Ovary (tissue), 9 donors: Measurements from ENCODE around the gene CGN. TPM values are rescaled to one million over a fixed set of nuclear protein-coding genes. Genes with fewer than 3 reads are reported as not detected.

Experiments used
- DNase-seq, 5 donors: peaks; one replicate each; pipeline ENCODE4 v3.0.0-alpha.2; 2019 to 2020
- H3K27ac ChIP-seq, 2 donors: fragments of 200-600 bp; one replicate each; pipeline versions ENCODE4 v1.5.1 to v1.8.0; 2019 to 2022
- H3K27me3 ChIP-seq: fragments of 200-600 bp; one replicate; pipeline ENCODE4 v1.8.0; 2022
- H3K36me3 ChIP-seq: fragments of 200-600 bp; sonication (generic); one replicate; pipeline ENCODE4 v1.5.1; 2019
- H3K4me1 ChIP-seq: one replicate; pipeline ENCODE4 v1.8.1; 2013; ENCODE audit warnings: mild to moderate bottlenecking, moderate library complexity; ENCODE audit not compliant: insufficient read depth
- H3K4me3 ChIP-seq: fragments of 200-600 bp; sonication (generic); one replicate; pipeline ENCODE4 v1.5.1; 2017
- H3K9me3 ChIP-seq, 2 donors: fragments of 200-600 bp in 1 of 2; sonication (generic) in 1 of 2; one replicate each; pipeline versions ENCODE4 v1.5.1 to v1.8.1; 2013 to 2019; ENCODE audit warnings: mild to moderate bottlenecking in 1 of 2, moderate library complexity in 1 of 2
- EP300 ChIP-seq: sonication (generic); formaldehyde crosslinking; IDR thresholded peaks from one replicate; pipeline ENCODE4 v1.6.1; 2017; ENCODE audit warnings: antibody characterized with exemption
- POLR2A ChIP-seq: fragments of 450-650 bp; IDR thresholded peaks from one replicate; pipeline ENCODE4 v1.6.1; 2017; ENCODE audit warnings: antibody characterized with exemption, mild to moderate bottlenecking, moderate library complexity
- WGBS, 3 donors: extraction: QIAGEN DNeasy Blood & Tissue Kit in 1 of 3; methylation state at CpG; one replicate each; pipeline versions ENCODE4 v1.1.5 to v1.1.7; 2013 to 2017; 5-methylcytosine and 5-hydroxymethylcytosine counted together
- intact Hi-C, 4 donors: fragments of 100-400 bp; cut with DNase I; formaldehyde crosslinking; loops; one replicate each; pipeline versions ENCODE4 v1.11.0 to v1.15.1; 2022 to 2023
- polyA plus RNA-seq, 2 donors: library from polyadenylated mRNA; stranded (reverse); fragments of 200-250 nt in 1 of 2; fragments of 350-450 nt in 1 of 2; fragmentation: Illumina TruSeq in 1 of 2; extraction: RNeasy Lipid Tissue Mini Kit (QIAGEN cat#74804) in 1 of 2; gene quantifications; one replicate each; pipeline ENCODE4 v1.2.3, GENCODE V29; 2013 to 2014
- total RNA-seq, 7 donors: library from RNA; depleted of rRNA in 2 of 7; stranded (reverse); fragments of >200 nt in 2 of 7; fragmentation: NEBNext Ultra II Directional in 3 of 7; extraction: Animal tissue kit (Norgen Biotek cat#: 25700) in 3 of 7; gene quantifications; one replicate each; pipeline versions ENCODE4 v1.1.0 to v1.2.4, GENCODE V29; 2016 to 2023
- TF ChIP-seq, protein P1 (sequence below), 3 donors: fragments of 450-650 bp in 2 of 3; fragments of 200-600 bp in 1 of 3; IDR thresholded peaks; one replicate each; pipeline versions ENCODE4 v1.5.1 to v1.8.0; 2016 to 2022; ENCODE audit warnings: antibody characterized with exemption in 3 of 3, mild to moderate bottlenecking in 1 of 3
- donor health status: DM: no; HTN: no; CAD: no; lungs with moderate emphysema.
- donor health status: DM: no; HTN: no; CAD: no.
- donor health status: Bipolar disorder and iron deficiency.
- donor health status: DM: yes; HTN: yes; CAD: no.
- donor health status: DM: no; HTN: no; CAD: no.
- donor health status: DM: yes; HTN: yes; CAD: no.

Gene CGN
- total and polyA plus RNA-seq, 9 donors: 1.0 to 26.8 (median 4.3) TPM

DNA sequence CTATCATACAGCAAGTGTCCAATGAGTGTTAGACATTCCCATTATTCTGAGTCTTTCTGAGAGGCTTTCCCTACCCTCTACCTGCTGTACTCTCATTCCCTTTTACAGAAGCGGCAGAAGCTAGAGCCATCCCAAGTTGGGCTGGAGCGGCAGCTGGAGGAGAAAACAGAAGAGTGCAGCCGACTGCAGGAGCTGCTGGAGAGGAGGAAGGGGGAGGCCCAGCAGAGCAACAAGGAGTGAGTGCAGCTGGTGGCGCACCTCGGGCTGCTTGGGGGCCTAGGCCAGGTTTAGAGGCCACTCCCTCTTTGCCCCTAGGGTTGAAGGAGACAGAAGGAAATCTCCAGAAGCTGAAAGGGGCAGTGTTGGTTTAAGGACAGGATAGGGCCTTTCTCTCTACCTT lies 12.1 kb downstream of the CGN start:
- no peak for DNase-seq
- 44 to 57% (median 46%) methylated on average over 5 of the region's 5 CpGs for WGBS, 3 donors
- Histone ChIP-seq H3K4me1 (peaks cover 7% of the 10 kb centered on the region), H3K27me3 (no peaks in the 10 kb centered on the region), H3K4me3 (no peak overlapping the region), H3K36me3 (no peaks in the 10 kb centered on the region), H3K27ac (no peak overlapping the region), H3K9me3 (no peaks in the 10 kb centered on the region)
- intact Hi-C loops: no loop called here
- TF ChIP-seq, protein P1, sequence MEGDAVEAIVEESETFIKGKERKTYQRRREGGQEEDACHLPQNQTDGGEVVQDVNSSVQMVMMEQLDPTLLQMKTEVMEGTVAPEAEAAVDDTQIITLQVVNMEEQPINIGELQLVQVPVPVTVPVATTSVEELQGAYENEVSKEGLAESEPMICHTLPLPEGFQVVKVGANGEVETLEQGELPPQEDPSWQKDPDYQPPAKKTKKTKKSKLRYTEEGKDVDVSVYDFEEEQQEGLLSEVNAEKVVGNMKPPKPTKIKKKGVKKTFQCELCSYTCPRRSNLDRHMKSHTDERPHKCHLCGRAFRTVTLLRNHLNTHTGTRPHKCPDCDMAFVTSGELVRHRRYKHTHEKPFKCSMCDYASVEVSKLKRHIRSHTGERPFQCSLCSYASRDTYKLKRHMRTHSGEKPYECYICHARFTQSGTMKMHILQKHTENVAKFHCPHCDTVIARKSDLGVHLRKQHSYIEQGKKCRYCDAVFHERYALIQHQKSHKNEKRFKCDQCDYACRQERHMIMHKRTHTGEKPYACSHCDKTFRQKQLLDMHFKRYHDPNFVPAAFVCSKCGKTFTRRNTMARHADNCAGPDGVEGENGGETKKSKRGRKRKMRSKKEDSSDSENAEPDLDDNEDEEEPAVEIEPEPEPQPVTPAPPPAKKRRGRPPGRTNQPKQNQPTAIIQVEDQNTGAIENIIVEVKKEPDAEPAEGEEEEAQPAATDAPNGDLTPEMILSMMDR (IDR thresholded peaks at IDR 0.05): no peak
- TF ChIP-seq EP300 (no peak), POLR2A (no peak)

DNA sequence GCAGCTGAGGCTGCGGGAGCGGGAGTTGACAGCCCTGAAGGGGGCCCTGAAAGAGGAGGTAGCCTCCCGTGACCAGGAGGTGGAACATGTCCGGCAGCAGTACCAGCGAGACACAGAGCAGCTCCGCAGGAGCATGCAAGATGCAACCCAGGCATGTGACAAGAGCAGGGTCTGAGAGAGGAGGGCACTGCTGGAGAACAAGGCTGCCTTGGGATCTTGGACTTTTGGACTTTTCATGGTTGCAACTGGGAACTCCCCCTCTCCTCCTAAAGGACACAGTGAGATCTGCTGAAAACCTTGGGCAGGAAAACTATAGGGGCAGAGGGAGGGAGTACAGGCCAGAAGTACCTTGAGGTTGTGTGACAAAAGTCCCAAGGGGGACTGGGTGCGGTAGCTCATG lies 13.5 kb downstream of the CGN start:
- TF ChIP-seq EP300: no peak
- TF ChIP-seq POLR2A: no peak
- TF ChIP-seq, protein P1 (IDR thresholded peaks at IDR 0.05): no peak
- Histone ChIP-seq H3K27me3 (no peaks in the 10 kb centered on the region), H3K36me3 (no peaks in the 10 kb centered on the region), H3K27ac (no peak overlapping the region), H3K4me1 (peaks cover 6% of the 10 kb centered on the region), H3K9me3 (no peaks in the 10 kb centered on the region), H3K4me3 (no peak overlapping the region)
- intact Hi-C loops: no loop called here
- WGBS, 3 donors: 87 to 94% (median 90%) methylated on average over 7 of the region's 7 CpGs
- DNase-seq: no peak

DNA sequence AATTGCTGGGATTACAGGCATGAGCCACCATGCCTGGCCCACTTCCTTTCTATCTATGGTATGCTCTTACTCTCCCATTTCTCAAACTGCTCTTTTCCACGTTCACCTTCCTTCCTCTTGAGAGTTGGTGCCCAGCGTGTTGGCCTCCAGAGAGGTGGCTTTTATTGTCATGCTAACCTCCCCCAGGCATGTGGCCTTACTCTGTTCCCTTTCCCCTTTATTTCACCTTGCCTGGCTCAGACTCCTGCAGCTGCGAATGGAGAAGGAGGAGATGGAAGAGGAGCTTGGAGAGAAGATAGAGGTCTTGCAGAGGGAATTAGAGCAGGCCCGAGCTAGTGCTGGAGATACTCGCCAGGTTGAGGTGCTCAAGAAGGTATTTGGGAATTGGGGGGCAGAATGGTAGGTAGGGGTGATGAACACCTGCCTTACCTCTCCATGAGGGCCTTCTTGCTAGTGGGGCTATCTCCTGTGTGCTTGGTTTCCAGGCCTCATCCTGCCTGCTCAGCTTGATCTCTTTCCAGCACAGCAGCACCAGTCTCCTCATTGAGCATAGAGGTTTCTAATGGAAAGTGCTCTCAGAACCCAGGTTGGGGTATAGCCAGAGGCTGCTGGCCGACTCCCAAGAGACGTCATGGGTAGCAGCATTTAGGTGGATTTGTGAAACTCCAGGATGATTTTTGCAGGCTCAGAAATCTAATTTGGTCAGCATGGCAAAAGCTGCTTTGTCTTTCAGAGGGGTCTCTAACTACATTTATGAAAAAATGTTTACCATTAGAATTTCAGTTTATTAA lies 15.7 kb downstream of the CGN start:
- no peaks in the 10 kb centered on the region for H3K9me3 ChIP-seq
- TF ChIP-seq POLR2A: no peak
- TF ChIP-seq, protein P1 (IDR thresholded peaks at IDR 0.05): no peak
- TF ChIP-seq EP300: no peak
- no peak overlapping the region for H3K27ac ChIP-seq
- 81 to 86% (median 84%) methylated on average over 7 of the region's 7 CpGs for WGBS, 3 donors
- H3K4me1 ChIP-seq: no peaks in the 10 kb centered on the region
- H3K27me3 ChIP-seq: no peaks in the 10 kb centered on the region
- no peak for DNase-seq
- H3K4me3 ChIP-seq: no peak overlapping the region
- intact Hi-C loops: no loop called here
- no peaks in the 10 kb centered on the region for H3K36me3 ChIP-seq

DNA sequence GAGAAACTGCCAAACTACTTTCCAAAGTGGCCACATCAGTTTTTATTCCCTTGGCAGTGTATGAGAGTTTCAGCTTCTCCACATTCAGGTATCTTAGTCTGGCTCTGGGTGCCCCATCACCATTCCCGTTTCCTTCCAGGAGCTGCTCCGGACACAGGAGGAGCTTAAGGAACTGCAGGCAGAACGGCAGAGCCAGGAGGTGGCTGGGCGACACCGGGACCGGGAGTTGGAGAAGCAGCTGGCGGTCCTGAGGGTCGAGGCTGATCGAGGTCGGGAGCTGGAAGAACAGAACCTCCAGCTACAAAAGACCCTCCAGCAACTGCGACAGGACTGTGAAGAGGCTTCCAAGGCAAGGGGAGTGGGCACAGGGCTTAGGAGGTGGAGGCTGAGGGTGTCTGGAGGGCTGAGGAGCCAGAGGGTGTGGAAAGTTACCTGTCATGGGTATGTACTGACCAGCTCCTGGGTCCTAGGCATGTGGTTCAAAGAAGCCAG lies 18.1 kb downstream of the CGN start:
- Histone ChIP-seq H3K4me1 (no peaks in the 10 kb centered on the region), H3K9me3 (no peaks in the 10 kb centered on the region), H3K27me3 (no peaks in the 10 kb centered on the region), H3K4me3 (no peak overlapping the region), H3K36me3 (no peaks in the 10 kb centered on the region), H3K27ac (no peak overlapping the region)
- TF ChIP-seq, protein P1 (IDR thresholded peaks at IDR 0.05): no peak
- no peak for TF ChIP-seq EP300
- no peak for TF ChIP-seq POLR2A
- DNase-seq: peak in 1 of 5 donors; percentile 6
- intact Hi-C loops: no loop called here
- 81 to 88% (median 84%) methylated on average over 11 of the region's 11 CpGs for WGBS, 3 donors
